ENCODE data around the gene NINJ2.

DNA sequence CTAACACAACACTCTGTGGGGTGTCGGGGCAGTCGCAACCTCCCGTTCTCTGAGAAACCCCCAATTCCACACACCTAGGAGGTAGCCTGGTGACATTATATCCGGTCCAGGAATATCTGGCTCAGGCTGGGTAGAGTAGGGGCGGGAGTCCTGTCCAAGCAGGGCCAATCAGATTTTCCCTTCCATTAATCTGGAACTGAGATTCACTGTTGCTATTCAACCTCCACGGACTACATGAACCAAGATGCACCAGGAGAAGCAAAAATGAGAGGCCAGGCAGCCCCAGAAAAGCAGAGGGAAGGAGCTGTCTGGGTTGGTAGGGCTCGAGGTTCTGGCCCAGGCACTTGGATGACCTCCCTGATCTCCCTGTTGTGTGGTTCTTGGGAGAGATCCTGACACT, 51.0 kb downstream of the NINJ2 start:
- TF ChIP-seq, protein P1, sequence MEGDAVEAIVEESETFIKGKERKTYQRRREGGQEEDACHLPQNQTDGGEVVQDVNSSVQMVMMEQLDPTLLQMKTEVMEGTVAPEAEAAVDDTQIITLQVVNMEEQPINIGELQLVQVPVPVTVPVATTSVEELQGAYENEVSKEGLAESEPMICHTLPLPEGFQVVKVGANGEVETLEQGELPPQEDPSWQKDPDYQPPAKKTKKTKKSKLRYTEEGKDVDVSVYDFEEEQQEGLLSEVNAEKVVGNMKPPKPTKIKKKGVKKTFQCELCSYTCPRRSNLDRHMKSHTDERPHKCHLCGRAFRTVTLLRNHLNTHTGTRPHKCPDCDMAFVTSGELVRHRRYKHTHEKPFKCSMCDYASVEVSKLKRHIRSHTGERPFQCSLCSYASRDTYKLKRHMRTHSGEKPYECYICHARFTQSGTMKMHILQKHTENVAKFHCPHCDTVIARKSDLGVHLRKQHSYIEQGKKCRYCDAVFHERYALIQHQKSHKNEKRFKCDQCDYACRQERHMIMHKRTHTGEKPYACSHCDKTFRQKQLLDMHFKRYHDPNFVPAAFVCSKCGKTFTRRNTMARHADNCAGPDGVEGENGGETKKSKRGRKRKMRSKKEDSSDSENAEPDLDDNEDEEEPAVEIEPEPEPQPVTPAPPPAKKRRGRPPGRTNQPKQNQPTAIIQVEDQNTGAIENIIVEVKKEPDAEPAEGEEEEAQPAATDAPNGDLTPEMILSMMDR (IDR thresholded peaks at IDR 0.05): no peak
- TF ChIP-seq POLR2A (IDR thresholded peaks at IDR 0.05): no peak
